Measurements from ENCODE around the gene ARL5C.

GRCh38 chr17:39204245-39204644 is 38.3 kb upstream of the ARL5C start:
- TF ChIP-seq CTCF (conservative IDR thresholded peaks at IDR 0.05) (no peak), EZH2 (IDR thresholded peaks at IDR 0.05; ENCODE audit: low read depth) (no peak)

All from PC-9 (cell line).